T-helper 2 cell treated with Interferon-gamma antibody and Interleukin-4, amounts not matched to agents 100 ng/mL and 5 ng/mL, for 36 hours (primary cell): ENCODE measurements around the gene AFTPH. TPM values are rescaled to one million over a fixed set of nuclear protein-coding genes. Genes with fewer than 3 reads are reported as not detected.

Experiments
- total RNA-seq: library from RNA; stranded (reverse); gene quantifications from 2 replicates; pipeline ENCODE4 v1.2.3, GENCODE V29; 2022

AFTPH gene
- total RNA-seq, 1 donor from 2014 or later: 31.7 TPM

Other genes starting within 250 kb of the AFTPH start
- gene LGALSL, start 70.2 kb upstream of the AFTPH start, total RNA-seq: 0.45 and 0.73 TPM in 2 replicates
- 24.6 and 25.8 TPM in 2 replicates for gene SERTAD2, start 129.6 kb downstream of the AFTPH start, total RNA-seq